ENCODE measurements around the gene COL9A1.

COL9A1 gene

DNA sequence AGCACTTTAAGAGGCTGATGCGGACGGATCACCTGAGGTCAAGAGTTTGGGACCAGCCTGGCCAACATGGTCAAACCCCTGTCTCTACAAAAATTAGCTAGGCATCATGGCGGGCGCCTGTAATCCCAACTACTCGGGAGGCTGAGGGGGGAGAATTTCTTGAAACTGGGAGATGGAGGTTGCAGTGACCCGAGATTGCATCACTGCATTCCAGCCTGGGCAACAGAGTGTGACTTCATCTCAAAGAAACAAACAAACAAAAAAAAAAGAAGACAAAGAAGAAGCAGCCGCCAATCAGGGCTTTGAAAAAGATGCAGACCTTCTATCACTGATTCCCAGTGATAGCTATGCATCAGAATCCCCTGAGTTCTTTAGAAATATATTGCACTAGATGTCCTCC is 56.8 kb downstream of the COL9A1 start:
- no peaks in the 10 kb centered on the region for H3K27me3 ChIP-seq (ENCODE audit: control insufficient read depth, low read length)
- TF ChIP-seq EZH2phosphoT487 (IDR thresholded peaks at IDR 0.05; ENCODE audit: borderline replicate concordance, low read length): no peak
- TF ChIP-seq, protein P1, sequence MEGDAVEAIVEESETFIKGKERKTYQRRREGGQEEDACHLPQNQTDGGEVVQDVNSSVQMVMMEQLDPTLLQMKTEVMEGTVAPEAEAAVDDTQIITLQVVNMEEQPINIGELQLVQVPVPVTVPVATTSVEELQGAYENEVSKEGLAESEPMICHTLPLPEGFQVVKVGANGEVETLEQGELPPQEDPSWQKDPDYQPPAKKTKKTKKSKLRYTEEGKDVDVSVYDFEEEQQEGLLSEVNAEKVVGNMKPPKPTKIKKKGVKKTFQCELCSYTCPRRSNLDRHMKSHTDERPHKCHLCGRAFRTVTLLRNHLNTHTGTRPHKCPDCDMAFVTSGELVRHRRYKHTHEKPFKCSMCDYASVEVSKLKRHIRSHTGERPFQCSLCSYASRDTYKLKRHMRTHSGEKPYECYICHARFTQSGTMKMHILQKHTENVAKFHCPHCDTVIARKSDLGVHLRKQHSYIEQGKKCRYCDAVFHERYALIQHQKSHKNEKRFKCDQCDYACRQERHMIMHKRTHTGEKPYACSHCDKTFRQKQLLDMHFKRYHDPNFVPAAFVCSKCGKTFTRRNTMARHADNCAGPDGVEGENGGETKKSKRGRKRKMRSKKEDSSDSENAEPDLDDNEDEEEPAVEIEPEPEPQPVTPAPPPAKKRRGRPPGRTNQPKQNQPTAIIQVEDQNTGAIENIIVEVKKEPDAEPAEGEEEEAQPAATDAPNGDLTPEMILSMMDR (IDR thresholded peaks at IDR 0.05; ENCODE audit: low read depth, low read length, poor library complexity, severe bottlenecking): no peak

DNA sequence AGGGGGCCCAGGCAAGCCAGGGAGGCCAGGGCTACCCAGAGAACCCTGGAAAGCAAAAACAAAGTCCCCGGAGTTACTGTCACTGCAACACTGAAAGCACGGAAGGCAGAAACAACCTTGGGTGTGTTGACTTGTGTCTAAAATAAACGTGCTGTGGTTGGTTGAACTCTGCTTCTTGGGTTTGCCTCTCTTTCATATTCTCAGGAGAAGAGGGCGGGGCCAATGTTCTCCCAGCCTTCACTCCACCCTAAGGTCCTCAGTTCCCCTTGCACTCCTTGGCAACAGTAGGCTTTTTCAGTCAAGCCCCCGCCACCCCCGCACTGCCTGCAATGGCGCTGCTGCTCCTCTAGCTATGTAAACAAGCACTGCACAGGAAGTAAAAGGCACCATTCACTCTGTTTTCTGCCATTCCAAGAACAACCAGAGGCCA is 60.9 kb downstream of the COL9A1 start:
- Histone ChIP-seq H3K27ac (ENCODE audit: low read depth, low read length) (no peak overlapping the region), H3K79me2 (ENCODE audit: control insufficient read depth, low read length) (no peaks in the 10 kb centered on the region), H3K4me3 (ENCODE audit: low read length) (no peak overlapping the region), H3K36me3 (ENCODE audit: control insufficient read depth, low read length) (no peaks in the 10 kb centered on the region), H3K4me1 (ENCODE audit: control insufficient read depth, low read length) (no peaks in the 10 kb centered on the region), H3K9me2 (replicated peaks; ENCODE audit: control insufficient read depth, low read length) (no peaks in the 10 kb centered on the region), H3K27me3 (ENCODE audit: control insufficient read depth, low read length) (peaks cover 2% of the 10 kb centered on the region; the same call in 1 of the 2 replicates), H3K4me2 (ENCODE audit: low read length) (no peak overlapping the region), H3K9me3 (ENCODE audit: control insufficient read depth, insufficient read depth, low read length) (no peaks in the 10 kb centered on the region), H4K20me1 (ENCODE audit: control insufficient read depth, insufficient read depth, low read depth, low read length) (no peaks in the 10 kb centered on the region), H3F3A (ENCODE audit: control insufficient read depth, insufficient read depth) (no peaks in the 10 kb centered on the region)
- no peak for TF ChIP-seq EZH2phosphoT487 (IDR thresholded peaks at IDR 0.05; ENCODE audit: borderline replicate concordance, low read length)
- TF ChIP-seq, protein P1 (IDR thresholded peaks at IDR 0.05; ENCODE audit: low read depth, low read length, poor library complexity, severe bottlenecking): no peak

More for the DNA sequence above, 56.8 kb downstream of the COL9A1 start:
- Histone ChIP-seq H3K27ac (ENCODE audit: low read depth, low read length) (no peak overlapping the region), H3K4me2 (ENCODE audit: low read length) (no peak overlapping the region), H3F3A (ENCODE audit: control insufficient read depth, insufficient read depth) (no peaks in the 10 kb centered on the region), H3K9me3 (ENCODE audit: control insufficient read depth, insufficient read depth, low read length) (no peaks in the 10 kb centered on the region), H3K4me3 (ENCODE audit: low read length) (no peak overlapping the region), H4K20me1 (ENCODE audit: control insufficient read depth, insufficient read depth, low read depth, low read length) (no peaks in the 10 kb centered on the region), H3K79me2 (ENCODE audit: control insufficient read depth, low read length) (no peaks in the 10 kb centered on the region), H3K4me1 (ENCODE audit: control insufficient read depth, low read length) (no peaks in the 10 kb centered on the region), H3K36me3 (ENCODE audit: control insufficient read depth, low read length) (no peaks in the 10 kb centered on the region), H3K9me2 (replicated peaks; ENCODE audit: control insufficient read depth, low read length) (no peaks in the 10 kb centered on the region)

DNA sequence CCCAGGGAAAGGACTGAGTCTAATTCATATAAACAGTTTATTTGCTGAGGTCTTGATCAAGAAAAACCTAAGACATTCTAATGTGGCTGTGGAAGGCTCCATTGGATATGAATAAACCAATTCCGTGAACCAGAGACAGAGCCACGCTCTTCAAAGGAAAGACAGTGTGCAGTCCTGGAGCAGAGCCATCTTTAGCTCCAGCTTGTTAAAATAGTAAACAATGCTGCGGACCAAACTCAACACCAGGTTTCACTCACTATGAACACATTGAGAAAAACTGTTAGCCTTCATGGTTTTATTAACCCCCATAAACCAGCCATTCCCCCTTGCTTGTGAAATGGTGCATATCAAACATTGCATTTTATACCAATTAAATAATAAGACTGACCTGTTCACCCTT is 61.9 kb downstream of the COL9A1 start:
- H3K27me3 ChIP-seq (ENCODE audit: control insufficient read depth, low read length): peaks cover 2% of the 10 kb centered on the region; the same call in 1 of the 2 replicates
- no peak overlapping the region for H3K27ac ChIP-seq (ENCODE audit: low read depth, low read length)
- H3K36me3 ChIP-seq (ENCODE audit: control insufficient read depth, low read length): no peaks in the 10 kb centered on the region
- H3F3A ChIP-seq (ENCODE audit: control insufficient read depth, insufficient read depth): no peaks in the 10 kb centered on the region
- H4K20me1 ChIP-seq (ENCODE audit: control insufficient read depth, insufficient read depth, low read depth, low read length): no peaks in the 10 kb centered on the region
- no peaks in the 10 kb centered on the region for H3K9me3 ChIP-seq (ENCODE audit: control insufficient read depth, insufficient read depth, low read length)
- H3K4me1 ChIP-seq (ENCODE audit: control insufficient read depth, low read length): no peaks in the 10 kb centered on the region
- H3K9me2 ChIP-seq (replicated peaks; ENCODE audit: control insufficient read depth, low read length): no peaks in the 10 kb centered on the region
- H3K79me2 ChIP-seq (ENCODE audit: control insufficient read depth, low read length): no peaks in the 10 kb centered on the region
- TF ChIP-seq, protein P1 (IDR thresholded peaks at IDR 0.05; ENCODE audit: low read depth, low read length, poor library complexity, severe bottlenecking): no peak
- TF ChIP-seq EZH2phosphoT487 (IDR thresholded peaks at IDR 0.05; ENCODE audit: borderline replicate concordance, low read length): no peak
- no peak overlapping the region for H3K4me2 ChIP-seq (ENCODE audit: low read length)
- no peak overlapping the region for H3K4me3 ChIP-seq (ENCODE audit: low read length)
